Mucosa of gallbladder (tissue), 1 donor: ENCODE measurements around the gene HERC2. TPM values are rescaled to one million over a fixed set of nuclear protein-coding genes. Genes with fewer than 3 reads are reported as not detected.
A peak's percentile ranks its signal among the peaks of the same experiment; 100 is the strongest.
"Not testable (repeated sequence)": the region's sequence is repeated elsewhere in the genome, so short reads cannot be mapped to it uniquely, and the experiment has no call there.

Experiments used
- DNase-seq: peaks from one replicate; pipeline ENCODE4 v3.0.0-alpha.2; 2020; ENCODE audit warnings: low spot score
- total RNA-seq: library from RNA; stranded (reverse); gene quantifications from one replicate; pipeline ENCODE4 v1.2.1, GENCODE V29; 2021
- donor health status: DM: no; HTN: no; CAD: no.

Gene HERC2
- total RNA-seq, 1 donor from 2014 or later = 55.9 TPM

DNA sequence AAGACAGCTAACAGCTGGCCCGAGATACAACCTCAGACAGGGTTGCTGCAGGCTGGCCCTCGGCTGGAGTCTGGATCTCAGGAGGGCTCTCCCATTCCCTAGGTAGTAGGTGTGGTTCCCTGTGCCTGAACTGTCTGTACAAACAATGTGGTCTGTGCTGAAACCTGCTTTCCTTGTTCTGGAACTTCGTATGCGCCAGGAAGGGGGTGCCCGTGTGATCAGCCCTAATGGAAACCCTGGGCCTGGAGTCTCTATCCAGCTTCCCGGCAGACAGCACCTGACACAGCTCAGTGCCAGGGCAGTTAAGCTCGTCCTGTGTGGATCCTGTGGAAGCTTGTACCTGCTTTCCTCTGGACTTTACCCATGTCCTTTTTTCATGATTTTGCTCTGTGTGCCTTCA is 99.4 kb downstream of the HERC2 start:
- not testable (repeated sequence) for DNase-seq

- not testable (repeated sequence) for DNase-seq
These were observed 100.3 kb downstream of the HERC2 start for GRCh38 chr15:28221696-28222095.

DNA sequence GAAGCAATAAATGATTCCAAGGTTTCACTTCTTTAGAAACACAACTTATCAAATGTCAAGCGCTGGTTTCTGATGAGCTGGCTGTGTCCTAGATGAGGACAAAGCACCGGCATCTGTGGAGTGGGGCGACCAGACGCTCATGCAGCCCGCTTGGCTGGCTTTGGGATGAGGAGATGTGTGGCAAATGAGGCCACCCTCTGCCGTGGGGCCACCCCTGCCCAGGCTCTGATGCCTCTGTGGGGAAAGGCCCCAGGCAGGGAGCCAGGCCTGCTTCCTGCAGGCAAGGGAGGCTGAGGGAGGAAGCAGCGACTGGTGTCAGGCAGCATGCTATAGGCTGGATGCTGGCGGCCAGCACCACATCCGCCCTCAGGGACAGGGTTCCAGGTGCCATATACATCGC is 102.9 kb downstream of the HERC2 start:
- no peak for DNase-seq

GRCh38 chr15:28216946-28217546 is 104.9 kb downstream of the HERC2 start:
- not testable (repeated sequence) for DNase-seq

GRCh38 chr15:28215521-28215920 is 106.5 kb downstream of the HERC2 start:
- not testable (repeated sequence) for DNase-seq

- not testable (repeated sequence) for DNase-seq
These were observed 107.8 kb downstream of the HERC2 start for GRCh38 chr15:28214006-28214790.

DNA sequence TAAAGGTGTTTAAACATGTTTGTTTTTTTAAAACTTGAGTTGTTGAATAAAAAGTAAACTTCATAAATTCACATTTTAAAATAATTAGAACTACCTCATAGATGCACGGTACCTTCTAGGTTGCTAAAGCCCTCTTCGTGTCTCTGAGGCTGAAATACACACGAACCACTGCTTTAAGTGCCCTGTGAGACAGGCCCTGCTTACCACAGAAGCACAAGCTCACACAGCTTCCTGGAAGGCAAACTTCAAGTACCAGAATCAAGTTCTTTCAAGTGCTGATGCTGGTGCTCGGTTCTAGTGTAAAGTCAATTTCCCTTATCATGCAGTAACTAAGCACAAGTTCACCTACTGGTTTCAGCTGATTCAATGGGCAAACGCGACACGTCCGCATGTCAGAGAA is 108.6 kb downstream of the HERC2 start:
- not testable (repeated sequence) for DNase-seq

DNA sequence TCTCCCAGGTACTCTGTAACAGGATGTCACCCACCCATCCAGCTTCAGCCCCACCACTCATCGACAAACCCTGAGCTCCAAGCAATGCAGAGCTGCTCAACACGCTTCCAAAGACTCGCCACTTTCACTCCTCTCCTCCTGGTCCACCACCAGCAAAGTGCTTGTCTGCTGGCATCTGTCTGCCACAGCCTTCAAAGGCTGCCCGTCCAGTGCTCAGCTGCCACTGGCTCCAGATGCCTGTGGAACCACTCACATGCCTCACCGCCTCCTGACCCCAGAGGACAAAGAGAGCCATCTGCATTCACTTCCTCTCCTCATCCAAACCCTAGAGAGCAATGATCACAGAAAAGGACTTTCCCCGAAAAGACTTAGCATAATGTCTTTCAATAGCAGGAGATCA is 113.4 kb downstream of the HERC2 start:
- DNase-seq = no peak

- not testable (repeated sequence) for DNase-seq
These were observed 116.3 kb downstream of the HERC2 start for GRCh38 chr15:28205640-28206039.

GRCh38 chr15:28203055-28203828 is 118.7 kb downstream of the HERC2 start:
- DNase-seq = not testable (repeated sequence)

DNA sequence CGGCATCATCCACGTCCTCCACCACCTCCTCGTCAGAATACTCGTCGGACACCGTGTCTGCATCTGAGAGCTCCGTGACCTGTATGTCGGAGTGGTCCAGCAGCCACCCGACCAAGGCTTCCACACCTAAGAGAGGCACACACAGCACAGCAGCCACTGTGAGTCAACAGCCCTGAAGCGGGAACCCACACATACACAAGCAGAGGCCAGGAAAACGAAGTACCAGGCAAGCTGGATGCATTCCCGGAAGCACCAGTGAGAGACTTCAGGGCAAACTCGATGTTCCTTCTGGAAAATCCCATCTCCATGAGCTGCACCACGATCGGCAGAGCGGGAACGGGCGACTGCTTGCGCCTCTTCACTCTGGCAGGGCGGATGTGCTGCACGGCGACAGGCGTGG is 119.9 kb downstream of the HERC2 start:
- not testable (repeated sequence) for DNase-seq

DNA sequence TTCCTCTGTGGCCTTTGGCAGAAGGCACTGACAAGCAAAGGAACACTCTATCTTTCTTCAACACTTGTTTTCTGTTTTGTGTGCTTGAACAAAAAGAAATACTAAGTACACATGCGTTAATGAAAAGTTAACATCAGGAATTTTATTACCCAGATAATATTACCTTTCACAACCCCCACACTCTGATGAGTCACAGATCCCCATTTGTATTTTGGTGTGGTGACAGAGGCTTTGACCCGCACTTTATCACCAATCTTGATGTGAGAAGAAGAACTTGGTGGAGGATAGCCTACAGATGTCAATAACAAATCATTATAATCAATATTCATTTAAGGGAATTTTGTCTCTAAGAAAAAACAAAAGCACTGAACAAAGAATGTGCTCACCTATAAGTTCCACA is 123.8 kb downstream of the HERC2 start:
- not testable (repeated sequence) for DNase-seq

- DNase-seq = not testable (repeated sequence)
These were observed 124.3 kb downstream of the HERC2 start for GRCh38 chr15:28197694-28198093.

DNA sequence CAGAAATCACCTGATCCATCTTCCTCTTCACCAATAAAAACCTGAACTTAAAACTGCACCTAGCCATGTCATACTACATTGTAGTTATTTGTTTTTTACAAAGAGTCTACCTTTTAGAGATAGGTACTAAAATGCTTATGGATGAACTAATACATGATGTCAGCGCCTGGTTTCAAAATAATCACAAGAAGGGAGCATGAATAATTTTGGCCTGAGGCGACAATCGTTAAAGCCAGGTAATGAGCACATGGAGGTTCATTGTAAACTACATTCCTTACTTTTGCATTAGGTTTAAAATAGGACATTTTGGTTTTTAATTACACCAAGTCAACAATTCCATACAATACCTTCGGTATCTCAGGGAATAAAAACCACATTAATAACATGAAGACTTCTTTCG is 125.4 kb downstream of the HERC2 start:
- DNase-seq = not testable (repeated sequence)

DNA sequence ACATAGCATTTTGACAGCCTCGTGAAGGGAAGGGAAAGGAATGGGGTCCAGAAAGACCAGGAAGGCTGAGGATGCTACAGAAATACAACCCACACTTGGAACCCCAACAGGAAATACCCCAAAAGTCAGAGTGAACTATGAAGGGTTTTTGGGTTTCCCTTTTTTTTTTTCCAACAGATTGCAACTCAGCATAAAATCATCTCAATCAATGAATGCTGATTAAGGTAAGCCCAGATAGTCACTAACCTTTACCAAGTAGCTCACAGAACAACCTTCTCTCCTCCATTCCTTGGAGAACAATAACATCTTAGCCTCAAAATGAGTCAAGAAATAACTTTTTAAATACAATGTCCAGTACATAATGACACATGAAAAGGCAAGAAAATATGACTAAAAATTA is 129.2 kb downstream of the HERC2 start:
- no peak for DNase-seq

- peak; percentile 20 for DNase-seq
These were observed 130.1 kb downstream of the HERC2 start for GRCh38 chr15:28191832-28192231.

GRCh38 chr15:28190391-28191174 is 131.4 kb downstream of the HERC2 start:
- no peak for DNase-seq

GRCh38 chr15:28185148-28185895 is 136.7 kb downstream of the HERC2 start:
- DNase-seq = no peak

DNA sequence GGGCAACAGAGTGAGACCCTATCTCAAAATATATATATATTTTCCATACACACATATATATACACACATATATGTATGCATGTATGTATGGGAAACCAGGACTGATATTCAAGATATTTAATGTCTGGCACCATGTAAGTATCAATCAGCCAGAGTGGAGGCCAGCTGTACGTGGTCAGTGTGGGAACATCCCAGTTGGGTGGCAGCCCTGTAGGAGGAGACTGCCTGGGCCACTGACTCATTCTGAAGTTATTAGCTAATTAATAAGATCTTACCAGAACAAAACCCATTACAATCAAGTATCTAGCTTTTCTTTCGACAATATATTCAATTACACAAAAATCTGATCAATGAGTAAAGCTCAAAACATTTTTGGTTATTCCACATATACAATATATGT is 137.8 kb downstream of the HERC2 start:
- DNase-seq = no peak

DNA sequence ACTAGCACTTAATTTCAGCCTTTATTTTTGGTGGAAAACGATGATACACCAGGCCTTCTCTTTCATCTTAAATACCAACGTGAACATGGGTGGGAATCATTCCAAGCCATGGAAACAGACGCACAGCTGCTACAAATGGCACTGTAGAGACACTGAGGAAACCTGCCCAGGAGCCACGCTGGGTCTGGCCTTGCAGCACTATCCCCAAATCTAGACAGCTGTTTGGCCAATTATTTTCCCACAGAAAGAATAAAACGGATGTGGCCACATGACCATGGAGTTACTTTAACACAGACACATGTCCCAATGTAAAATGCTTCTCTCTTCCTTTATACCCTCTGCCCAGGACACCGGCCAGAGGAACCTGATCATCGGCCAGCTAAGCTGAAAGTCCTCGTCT is 139.2 kb downstream of the HERC2 start:
- no peak for DNase-seq

DNA sequence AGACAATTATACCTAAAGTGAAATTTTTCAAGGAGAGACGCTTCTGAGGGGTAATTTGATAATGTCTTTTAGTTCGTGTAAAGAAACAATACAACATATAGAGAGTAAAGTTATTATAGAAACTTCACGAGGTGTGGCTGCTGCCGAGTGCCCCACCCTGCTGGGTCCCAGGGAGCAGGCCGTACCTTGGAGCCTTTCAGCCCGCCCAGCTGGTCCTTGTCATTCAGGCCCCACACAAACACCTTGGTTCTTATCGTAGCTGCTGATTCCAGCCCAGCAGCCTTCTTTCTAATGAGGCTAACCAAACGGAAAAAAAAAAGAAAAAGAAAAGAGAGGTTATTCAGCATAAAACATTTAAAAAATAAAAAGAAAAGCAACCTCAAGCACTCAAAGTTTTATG is 139.8 kb downstream of the HERC2 start:
- DNase-seq = no peak
